ENCODE data around the gene IL36B.

IL36B gene

GRCh38 chr2:113083296-113083695, 30.6 kb upstream of the IL36B start:
- TF ChIP-seq, protein P1, sequence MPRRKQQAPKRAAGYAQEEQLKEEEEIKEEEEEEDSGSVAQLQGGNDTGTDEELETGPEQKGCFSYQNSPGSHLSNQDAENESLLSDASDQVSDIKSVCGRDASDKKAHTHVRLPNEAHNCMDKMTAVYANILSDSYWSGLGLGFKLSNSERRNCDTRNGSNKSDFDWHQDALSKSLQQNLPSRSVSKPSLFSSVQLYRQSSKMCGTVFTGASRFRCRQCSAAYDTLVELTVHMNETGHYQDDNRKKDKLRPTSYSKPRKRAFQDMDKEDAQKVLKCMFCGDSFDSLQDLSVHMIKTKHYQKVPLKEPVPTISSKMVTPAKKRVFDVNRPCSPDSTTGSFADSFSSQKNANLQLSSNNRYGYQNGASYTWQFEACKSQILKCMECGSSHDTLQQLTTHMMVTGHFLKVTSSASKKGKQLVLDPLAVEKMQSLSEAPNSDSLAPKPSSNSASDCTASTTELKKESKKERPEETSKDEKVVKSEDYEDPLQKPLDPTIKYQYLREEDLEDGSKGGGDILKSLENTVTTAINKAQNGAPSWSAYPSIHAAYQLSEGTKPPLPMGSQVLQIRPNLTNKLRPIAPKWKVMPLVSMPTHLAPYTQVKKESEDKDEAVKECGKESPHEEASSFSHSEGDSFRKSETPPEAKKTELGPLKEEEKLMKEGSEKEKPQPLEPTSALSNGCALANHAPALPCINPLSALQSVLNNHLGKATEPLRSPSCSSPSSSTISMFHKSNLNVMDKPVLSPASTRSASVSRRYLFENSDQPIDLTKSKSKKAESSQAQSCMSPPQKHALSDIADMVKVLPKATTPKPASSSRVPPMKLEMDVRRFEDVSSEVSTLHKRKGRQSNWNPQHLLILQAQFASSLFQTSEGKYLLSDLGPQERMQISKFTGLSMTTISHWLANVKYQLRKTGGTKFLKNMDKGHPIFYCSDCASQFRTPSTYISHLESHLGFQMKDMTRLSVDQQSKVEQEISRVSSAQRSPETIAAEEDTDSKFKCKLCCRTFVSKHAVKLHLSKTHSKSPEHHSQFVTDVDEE (CRISPR knock-in tag; IDR thresholded peaks at IDR 0.05), result no peak
- no peak for TF ChIP-seq ZNF70 (CRISPR knock-in tag; IDR thresholded peaks at IDR 0.05)
- TF ChIP-seq ARNTL (CRISPR knock-in tag; IDR thresholded peaks at IDR 0.05; ENCODE audit: borderline replicate concordance, low read depth), result no peak
- TF ChIP-seq ISL1 (CRISPR knock-in tag; IDR thresholded peaks at IDR 0.05), result no peak
- no peak for TF ChIP-seq ZNF565 (CRISPR knock-in tag; conservative IDR thresholded peaks at IDR 0.05; ENCODE audit: low read depth)
- no peak for TF ChIP-seq ZC3H10 (CRISPR knock-in tag; IDR thresholded peaks at IDR 0.05)
- no peak for TF ChIP-seq ESRRG (CRISPR knock-in tag; IDR thresholded peaks at IDR 0.05)
- no peak for TF ChIP-seq OSR1 (CRISPR knock-in tag; IDR thresholded peaks at IDR 0.05)
- no peak for TF ChIP-seq PPARA (CRISPR knock-in tag; IDR thresholded peaks at IDR 0.05; ENCODE audit: borderline replicate concordance)
- TF ChIP-seq ZFP3 (CRISPR knock-in tag; IDR thresholded peaks at IDR 0.05), result no peak
- TF ChIP-seq, protein P2, sequence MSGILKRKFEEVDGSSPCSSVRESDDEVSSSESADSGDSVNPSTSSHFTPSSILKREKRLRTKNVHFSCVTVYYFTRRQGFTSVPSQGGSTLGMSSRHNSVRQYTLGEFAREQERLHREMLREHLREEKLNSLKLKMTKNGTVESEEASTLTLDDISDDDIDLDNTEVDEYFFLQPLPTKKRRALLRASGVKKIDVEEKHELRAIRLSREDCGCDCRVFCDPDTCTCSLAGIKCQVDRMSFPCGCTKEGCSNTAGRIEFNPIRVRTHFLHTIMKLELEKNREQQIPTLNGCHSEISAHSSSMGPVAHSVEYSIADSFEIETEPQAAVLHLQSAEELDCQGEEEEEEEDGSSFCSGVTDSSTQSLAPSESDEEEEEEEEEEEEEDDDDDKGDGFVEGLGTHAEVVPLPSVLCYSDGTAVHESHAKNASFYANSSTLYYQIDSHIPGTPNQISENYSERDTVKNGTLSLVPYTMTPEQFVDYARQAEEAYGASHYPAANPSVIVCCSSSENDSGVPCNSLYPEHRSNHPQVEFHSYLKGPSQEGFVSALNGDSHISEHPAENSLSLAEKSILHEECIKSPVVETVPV (CRISPR knock-in tag; IDR thresholded peaks at IDR 0.05), result no peak
- TF ChIP-seq ZNF8 (CRISPR knock-in tag; IDR thresholded peaks at IDR 0.05), result no peak
- TF ChIP-seq, protein P3, sequence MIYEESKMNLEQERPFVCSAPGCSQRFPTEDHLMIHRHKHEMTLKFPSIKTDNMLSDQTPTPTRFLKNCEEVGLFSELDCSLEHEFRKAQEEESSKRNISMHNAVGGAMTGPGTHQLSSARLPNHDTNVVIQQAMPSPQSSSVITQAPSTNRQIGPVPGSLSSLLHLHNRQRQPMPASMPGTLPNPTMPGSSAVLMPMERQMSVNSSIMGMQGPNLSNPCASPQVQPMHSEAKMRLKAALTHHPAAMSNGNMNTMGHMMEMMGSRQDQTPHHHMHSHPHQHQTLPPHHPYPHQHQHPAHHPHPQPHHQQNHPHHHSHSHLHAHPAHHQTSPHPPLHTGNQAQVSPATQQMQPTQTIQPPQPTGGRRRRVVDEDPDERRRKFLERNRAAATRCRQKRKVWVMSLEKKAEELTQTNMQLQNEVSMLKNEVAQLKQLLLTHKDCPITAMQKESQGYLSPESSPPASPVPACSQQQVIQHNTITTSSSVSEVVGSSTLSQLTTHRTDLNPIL (CRISPR knock-in tag; IDR thresholded peaks at IDR 0.05; ENCODE audit: low read depth), result no peak
- TF ChIP-seq RARB (CRISPR knock-in tag; IDR thresholded peaks at IDR 0.05), result no peak
- no peak for TF ChIP-seq TOX (CRISPR knock-in tag; IDR thresholded peaks at IDR 0.05; ENCODE audit: borderline replicate concordance)
- TF ChIP-seq BACH2 (CRISPR knock-in tag; IDR thresholded peaks at IDR 0.05; ENCODE audit: borderline replicate concordance), result no peak
- TF ChIP-seq, protein P4, sequence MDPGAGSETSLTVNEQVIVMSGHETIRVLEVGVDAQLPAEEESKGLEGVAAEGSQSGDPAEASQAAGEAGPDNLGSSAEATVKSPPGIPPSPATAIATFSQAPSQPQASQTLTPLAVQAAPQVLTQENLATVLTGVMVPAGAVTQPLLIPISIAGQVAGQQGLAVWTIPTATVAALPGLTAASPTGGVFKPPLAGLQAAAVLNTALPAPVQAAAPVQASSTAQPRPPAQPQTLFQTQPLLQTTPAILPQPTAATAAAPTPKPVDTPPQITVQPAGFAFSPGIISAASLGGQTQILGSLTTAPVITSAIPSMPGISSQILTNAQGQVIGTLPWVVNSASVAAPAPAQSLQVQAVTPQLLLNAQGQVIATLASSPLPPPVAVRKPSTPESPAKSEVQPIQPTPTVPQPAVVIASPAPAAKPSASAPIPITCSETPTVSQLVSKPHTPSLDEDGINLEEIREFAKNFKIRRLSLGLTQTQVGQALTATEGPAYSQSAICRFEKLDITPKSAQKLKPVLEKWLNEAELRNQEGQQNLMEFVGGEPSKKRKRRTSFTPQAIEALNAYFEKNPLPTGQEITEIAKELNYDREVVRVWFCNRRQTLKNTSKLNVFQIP (CRISPR knock-in tag; IDR thresholded peaks at IDR 0.05; ENCODE audit: borderline replicate concordance, low read depth), result no peak
- TF ChIP-seq ZFP30 (CRISPR knock-in tag; IDR thresholded peaks at IDR 0.05), result no peak
- no peak for ATAC-seq

GRCh38 chr2:113081488-113082210, 29.0 kb upstream of the IL36B start:
- ATAC-seq, result no peak
- TF ChIP-seq ZFP3 (CRISPR knock-in tag; IDR thresholded peaks at IDR 0.05), result no peak
- TF ChIP-seq ZNF70 (CRISPR knock-in tag; IDR thresholded peaks at IDR 0.05), result no peak
- no peak for TF ChIP-seq ESRRG (CRISPR knock-in tag; IDR thresholded peaks at IDR 0.05)
- TF ChIP-seq RARB (CRISPR knock-in tag; IDR thresholded peaks at IDR 0.05), result no peak
- TF ChIP-seq ARNTL (CRISPR knock-in tag; IDR thresholded peaks at IDR 0.05; ENCODE audit: borderline replicate concordance, low read depth), result no peak
- TF ChIP-seq ISL1 (CRISPR knock-in tag; IDR thresholded peaks at IDR 0.05), result no peak
- TF ChIP-seq, protein P1 (CRISPR knock-in tag; IDR thresholded peaks at IDR 0.05), result no peak
- no peak for TF ChIP-seq SNAI2 (CRISPR knock-in tag; IDR thresholded peaks at IDR 0.05)
- TF ChIP-seq ZFP30 (CRISPR knock-in tag; IDR thresholded peaks at IDR 0.05), result no peak
- TF ChIP-seq PPARA (CRISPR knock-in tag; IDR thresholded peaks at IDR 0.05; ENCODE audit: borderline replicate concordance), result no peak
- no peak for TF ChIP-seq CSDC2 (CRISPR knock-in tag; IDR thresholded peaks at IDR 0.05)
- no peak for TF ChIP-seq ZNF8 (CRISPR knock-in tag; IDR thresholded peaks at IDR 0.05)
- TF ChIP-seq ZNF565 (CRISPR knock-in tag; conservative IDR thresholded peaks at IDR 0.05; ENCODE audit: low read depth), result no peak
- no peak for TF ChIP-seq GLIS3 (CRISPR knock-in tag; IDR thresholded peaks at IDR 0.05)
- TF ChIP-seq, protein P5, sequence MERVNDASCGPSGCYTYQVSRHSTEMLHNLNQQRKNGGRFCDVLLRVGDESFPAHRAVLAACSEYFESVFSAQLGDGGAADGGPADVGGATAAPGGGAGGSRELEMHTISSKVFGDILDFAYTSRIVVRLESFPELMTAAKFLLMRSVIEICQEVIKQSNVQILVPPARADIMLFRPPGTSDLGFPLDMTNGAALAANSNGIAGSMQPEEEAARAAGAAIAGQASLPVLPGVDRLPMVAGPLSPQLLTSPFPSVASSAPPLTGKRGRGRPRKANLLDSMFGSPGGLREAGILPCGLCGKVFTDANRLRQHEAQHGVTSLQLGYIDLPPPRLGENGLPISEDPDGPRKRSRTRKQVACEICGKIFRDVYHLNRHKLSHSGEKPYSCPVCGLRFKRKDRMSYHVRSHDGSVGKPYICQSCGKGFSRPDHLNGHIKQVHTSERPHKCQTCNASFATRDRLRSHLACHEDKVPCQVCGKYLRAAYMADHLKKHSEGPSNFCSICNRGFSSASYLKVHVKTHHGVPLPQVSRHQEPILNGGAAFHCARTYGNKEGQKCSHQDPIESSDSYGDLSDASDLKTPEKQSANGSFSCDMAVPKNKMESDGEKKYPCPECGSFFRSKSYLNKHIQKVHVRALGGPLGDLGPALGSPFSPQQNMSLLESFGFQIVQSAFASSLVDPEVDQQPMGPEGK (CRISPR knock-in tag; IDR thresholded peaks at IDR 0.05; ENCODE audit: borderline replicate concordance), result no peak
